GM04503 (cell line): ENCODE results near the gene POU2F1.
"Not testable (repeated sequence)": the region's sequence is repeated elsewhere in the genome, so short reads cannot be mapped to it uniquely, and the experiment has no call there.

Experiments
- DNase-seq: peaks from one replicate; pipeline ENCODE4 v3.0.0-alpha.2; 2012; ENCODE audit warnings: low read depth

Gene POU2F1

GRCh38 chr1:167205306-167206050 lies 15.2 kb upstream of the POU2F1 start:
- DNase-seq = not testable (repeated sequence)

GRCh38 chr1:167206166-167206835 lies 14.4 kb upstream of the POU2F1 start:
- DNase-seq = no peak

GRCh38 chr1:167207940-167208623 lies 12.6 kb upstream of the POU2F1 start:
- no peak for DNase-seq

GRCh38 chr1:167208624-167208976 lies 12.1 kb upstream of the POU2F1 start:
- DNase-seq = no peak

DNA sequence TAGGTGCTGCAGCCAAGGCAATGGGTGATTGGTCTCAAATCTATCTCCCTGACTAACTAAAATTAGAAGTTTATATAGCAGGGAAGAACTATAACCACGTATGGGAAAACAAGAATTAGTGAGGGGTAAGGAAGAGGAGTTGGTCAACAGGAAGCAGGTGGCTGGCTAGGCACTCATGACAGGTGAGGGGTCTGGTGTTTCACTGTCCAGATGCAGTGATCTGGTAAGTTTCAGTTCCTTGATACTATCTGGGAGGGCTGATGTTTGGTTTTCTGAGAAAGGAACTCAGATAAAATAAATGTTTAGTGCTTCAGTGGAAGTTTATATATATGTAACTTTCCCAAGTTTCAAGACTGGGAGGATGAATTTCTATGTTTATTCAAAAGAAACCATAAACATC lies 11.6 kb upstream of the POU2F1 start:
- DNase-seq = no peak

DNA sequence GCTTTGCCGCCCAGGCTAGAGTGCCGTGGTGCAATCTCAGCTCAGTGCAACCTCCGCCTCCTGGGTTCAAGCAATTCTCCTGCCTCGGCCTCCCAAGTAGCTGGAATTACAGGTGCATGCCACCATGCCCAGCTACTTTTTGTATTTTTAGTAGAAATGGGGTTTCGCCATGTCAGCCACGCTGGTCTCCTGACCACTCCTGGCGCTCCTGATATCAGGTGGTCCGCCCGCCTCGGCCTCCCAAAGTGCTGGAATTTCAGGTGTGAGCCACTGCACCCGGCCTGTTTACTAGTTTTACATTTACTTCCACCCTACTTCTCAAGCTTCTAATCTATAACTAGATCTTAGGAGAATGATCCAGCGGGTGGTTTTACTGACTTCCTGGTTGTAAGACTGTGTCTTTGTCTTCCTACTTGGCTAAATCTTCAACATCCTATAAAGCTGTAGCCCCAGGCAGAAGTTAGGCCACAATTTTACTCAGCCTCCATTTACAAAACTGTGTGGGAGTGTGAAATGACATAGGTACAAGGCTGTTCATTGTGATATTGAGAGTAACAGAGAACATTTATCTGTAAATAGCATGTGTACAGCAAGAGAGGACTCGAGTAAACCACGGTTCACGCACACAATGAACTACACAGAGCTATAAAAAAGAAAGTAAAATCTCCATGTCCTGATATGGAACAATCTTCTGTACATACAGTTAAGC lies 9.6 kb upstream of the POU2F1 start:
- DNase-seq = no peak

DNA sequence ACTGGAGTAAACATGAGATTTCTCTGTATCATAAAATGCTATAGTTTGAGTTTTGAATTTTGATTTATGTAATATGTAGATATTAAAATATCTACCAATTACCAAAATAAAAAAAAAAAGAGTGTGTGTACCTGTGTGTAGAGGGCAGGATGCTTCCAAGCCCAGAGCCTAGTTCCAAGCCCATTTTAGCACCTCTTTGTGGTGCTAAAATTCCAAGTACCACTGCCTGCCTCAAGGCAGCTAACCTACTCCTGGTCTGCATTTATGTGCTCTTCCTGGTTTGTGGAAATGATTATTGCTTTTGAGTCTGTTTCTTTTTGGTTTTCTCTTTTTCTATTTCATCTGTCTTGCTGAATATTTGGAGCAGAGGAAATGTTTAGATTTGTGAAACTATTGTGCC lies 8.7 kb upstream of the POU2F1 start:
- DNase-seq = no peak

- no peak for DNase-seq
These were observed 3.9 kb upstream of the POU2F1 start for GRCh38 chr1:167216809-167217208.

DNA sequence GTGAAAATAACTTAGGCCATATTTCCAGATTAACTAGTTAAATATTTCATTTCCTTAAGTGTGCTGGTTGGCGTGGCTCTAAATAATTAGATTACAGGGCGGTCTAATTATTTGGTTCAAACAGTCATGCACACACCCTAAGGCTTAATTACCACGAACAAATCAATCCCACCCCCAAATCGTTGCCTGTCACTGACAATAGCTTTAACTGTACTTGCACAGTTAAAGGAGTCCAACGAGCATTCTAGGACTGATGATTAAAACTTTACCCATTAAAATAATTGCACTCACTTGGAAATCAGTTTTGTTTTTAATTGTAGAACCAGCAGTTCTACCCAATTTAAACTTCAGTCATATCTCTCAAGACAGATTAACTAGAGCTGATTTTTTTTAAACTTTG lies 1.5 kb upstream of the POU2F1 start:
- DNase-seq = no peak

DNA sequence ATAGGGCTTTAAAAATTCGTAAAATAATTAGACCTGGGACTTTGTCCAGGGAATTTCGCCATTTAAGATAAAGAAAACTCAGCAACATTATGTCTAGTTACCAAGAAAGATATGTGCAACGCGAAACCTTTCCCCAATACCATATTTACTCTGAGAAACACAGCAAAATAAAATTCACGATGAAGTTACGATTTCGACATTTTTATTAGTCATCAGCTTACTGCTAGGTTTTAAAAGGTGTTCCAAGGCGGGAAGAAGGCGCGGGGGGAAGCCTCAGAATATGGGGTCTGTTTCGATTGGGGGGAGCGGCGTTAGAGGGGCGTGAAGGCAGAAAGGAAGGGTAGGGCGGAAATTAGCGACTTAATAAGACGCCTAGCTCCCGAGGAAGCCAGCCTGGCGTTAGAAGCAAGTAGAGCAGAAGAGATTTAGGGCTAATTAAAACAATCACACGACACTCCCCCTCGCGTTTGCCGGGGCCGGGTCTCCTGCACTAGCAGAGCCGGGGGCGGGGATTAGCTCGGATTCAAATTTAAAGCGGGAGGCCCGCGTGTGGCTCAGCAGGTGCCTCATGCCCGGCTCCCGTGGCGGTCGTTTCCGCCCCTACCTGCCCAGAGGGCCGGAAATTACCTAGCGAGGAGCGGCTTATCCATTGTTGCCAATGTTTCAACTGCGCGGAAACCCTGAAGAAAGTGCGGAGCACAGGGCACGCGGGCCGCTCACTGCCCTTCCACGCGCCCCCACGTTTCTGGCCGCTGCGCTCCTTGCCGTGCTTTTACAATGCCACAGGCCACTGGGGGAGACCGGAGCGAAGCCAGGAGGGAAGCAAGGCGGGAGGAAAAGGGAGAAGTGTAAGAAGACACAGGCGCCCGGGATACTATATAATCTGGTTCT lies 795 bp upstream of the POU2F1 start:
- no peak for DNase-seq

- no peak for DNase-seq
These were observed 546 bp downstream of the POU2F1 start for GRCh38 chr1:167221126-167221737.

DNA sequence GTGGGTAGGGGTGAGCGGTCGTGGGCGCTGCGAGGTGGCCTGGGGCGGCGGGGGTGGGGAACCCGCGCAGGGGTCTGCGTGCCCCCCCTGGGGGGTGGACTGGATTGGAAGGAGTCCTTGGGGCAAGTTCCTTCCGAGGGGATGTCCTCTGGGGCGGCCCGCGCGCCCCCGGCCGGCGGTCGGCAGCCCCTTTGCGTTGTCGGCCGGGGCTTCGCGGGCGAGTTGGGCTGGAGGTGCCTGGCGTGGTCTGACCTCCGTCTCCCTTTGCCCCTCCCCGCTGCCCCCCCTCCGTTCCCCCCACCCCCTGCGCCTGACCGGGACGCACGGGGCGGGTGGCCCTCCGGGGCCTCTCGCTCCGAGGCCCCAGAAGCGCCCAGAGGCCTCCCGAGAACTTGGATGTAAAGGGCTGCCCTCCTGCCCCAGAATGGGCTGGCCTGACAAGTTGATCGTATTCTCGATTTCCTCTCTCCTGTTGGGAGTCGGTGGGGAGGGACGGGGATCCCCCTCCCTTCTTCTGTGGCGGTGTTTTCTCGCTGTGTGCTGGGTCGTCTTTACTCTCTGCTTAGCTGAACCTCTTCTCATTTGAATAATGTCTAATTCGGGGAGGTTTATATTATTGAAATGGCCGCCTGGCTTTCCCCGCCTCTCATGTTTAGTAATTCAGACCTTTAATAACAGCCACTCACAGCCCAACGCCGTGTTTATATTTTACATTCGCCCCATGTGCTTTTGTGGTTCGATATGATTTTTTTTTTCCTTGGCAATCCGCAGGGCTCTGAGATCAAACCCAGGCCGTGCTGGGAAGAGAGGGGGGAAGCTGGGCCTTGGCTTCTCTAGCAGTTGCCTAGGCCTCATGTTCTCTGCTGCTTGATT lies 1.3 kb downstream of the POU2F1 start:
- peak; percentile 34 for DNase-seq

DNA sequence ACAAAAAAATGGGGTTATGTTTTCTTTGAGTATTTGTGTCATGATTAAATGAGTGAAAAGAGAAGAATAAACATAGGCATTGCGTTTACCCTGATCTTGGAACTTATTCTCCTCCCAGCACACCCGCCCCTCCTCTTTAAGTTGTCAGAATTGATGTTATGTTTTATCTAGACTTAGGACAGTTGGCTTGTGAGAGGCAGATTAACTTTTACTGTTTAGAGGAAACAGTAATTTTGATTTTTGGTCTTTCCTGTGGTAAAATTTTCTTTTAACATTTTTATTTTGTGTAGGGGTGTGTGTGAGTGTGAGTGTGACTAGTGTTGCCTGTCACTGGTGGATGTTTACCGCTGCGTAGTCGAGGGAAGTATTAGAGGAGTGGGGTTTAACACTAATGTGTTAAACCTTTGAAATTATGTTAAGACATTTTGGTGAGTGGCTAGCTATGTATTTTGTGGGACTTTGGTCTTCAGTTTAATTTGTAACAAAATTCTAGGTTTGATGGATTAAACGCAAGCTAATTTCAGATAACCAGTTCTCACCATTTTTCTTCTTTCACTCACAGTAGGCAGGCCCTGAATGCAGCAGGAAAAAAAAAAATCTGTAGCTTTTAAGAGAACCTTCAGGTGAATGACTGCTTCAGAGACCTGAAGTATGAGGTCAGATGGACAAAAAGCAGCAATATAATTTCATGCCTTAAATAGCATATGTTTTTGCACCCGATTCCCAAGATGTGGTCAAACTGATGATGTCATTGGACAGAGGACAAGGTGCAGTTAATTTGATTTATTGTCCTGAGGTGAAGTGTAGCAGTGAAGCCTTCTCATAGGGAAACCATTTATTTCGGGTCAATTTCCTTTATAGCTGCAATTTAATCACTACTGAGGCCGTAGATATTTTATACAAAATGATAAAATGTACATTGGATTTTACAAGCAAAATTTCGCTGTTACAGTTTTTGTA lies 2.7 kb downstream of the POU2F1 start:
- DNase-seq = no peak

DNA sequence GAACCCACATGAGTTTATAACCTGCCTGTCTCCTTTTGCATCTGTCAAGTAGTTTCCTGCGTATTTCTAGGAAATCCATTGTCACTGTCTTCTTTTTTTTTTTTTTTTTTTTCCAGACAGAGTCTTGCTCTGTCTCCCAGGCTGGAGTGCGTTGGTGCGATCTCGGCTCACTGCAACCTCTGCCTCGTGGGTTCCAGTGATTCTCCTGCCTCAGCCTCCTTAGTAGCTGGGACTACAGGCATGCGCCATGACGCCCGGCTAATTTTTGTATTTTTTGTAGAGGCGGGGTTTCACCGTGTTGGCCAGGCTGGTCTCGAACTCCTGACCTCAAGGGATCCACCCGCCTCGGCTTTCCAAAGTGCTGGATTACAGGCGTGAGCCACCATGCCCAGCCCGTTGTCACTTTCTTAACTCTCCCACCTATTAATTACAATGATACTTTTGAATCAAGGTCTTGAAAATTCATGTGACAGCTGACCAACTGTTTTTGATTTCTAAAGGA lies 4.1 kb downstream of the POU2F1 start:
- not testable (repeated sequence) for DNase-seq

GRCh38 chr1:167225920-167226319 lies 5.2 kb downstream of the POU2F1 start:
- DNase-seq = no peak

GRCh38 chr1:167227934-167228378 lies 7.3 kb downstream of the POU2F1 start:
- no peak for DNase-seq

GRCh38 chr1:167229719-167230385 lies 9.2 kb downstream of the POU2F1 start:
- no peak for DNase-seq

- DNase-seq = no peak
These were observed 9.8 kb downstream of the POU2F1 start for GRCh38 chr1:167230437-167230836.
